Measurements from ENCODE around the gene SIN3B.
"Not testable (repeated sequence)": the region's sequence is repeated elsewhere in the genome, so short reads cannot be mapped to it uniquely, and the experiment has no call there.

SIN3B gene

DNA sequence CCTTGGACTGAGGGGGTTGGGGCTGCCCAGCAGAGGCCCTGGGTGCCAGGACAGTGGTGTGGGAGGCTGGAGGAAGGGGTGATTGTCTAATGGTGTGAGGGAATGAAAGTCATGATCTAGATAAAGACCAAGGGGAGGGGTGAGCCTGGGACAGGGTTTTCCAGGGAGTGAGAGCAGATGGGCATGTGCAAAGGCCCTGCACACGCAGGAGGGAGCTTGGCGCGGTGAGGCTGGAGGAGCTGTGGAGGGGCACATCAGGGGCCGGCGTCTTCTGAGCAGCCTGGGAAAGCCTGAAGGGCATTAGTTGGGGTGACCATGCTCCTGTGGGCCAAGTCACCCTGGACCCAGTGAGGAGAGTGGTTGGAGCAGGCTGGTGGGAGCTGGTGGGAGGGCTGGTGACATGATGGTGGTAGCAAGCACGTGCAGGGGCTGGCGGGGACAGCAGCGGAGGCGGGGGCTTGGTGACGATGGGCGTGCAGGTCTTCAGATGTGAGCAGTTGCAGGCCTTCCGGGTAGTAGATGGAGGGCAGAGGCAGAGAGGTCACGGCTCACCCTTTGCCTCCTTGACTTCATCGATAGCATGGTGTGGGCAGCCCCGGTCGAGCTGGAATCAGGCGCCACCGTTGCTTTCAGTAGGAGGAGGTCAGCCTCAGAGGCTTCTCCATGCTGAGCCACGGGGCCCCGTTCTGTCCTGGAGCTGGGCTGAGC is 39.4 kb downstream of the SIN3B start:
- DNase-seq: no peak

- DNase-seq: no peak
Measured at GRCh38 chr19:16869331-16869972, 40.3 kb downstream of the SIN3B start.

DNA sequence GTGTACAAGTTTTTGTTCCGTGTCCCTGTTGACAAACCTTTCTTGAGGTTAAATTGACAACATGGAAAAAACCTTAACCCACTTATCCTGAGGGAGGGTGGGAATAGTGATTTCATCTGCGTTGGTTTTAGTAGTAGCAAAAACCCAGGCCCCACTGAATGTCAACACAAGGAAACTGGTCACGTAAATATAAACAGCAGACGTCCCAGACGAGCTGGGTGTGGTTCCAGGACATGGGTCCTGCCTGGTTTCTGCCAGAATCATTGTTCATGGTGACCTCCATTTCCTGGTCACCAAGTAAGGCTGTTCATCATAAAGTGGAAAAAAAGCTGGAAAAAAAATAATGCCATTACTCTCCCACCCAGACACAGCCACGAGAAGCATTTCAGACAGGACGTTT is 42.7 kb downstream of the SIN3B start:
- no peak for DNase-seq

- DNase-seq: no peak
Measured at GRCh38 chr19:16872728-16873127, 43.5 kb downstream of the SIN3B start.

GRCh38 chr19:16873594-16873993 is 44.4 kb downstream of the SIN3B start:
- no peak for DNase-seq

GRCh38 chr19:16874250-16874977 is 45.2 kb downstream of the SIN3B start:
- no peak for DNase-seq

GRCh38 chr19:16874978-16875299 is 45.7 kb downstream of the SIN3B start:
- not testable (repeated sequence) for DNase-seq

- DNase-seq: no peak
Measured at GRCh38 chr19:16875584-16876555, 46.7 kb downstream of the SIN3B start.

DNA sequence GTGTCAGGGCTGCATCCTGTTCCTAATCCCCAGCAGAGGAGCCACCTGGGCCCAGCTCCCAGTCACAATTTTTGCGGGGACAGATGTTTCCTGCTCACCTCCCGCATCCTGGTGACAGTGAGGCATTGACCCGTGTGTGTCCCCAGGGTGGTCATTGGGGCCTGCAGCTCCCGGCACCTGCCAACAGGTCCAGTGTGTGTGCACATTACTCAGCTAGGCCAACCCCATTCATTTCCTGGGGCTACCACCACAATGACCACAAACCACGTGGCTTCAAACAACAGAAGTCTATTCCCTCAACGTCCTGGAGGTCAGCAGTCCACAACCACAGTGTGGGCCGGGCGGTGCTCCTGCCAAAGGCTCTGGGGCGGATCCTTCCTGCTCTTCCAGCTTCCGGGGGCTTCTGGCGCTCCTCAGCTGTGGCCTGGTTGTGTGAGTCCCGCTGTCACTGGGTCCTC is 47.7 kb downstream of the SIN3B start:
- DNase-seq: no peak

DNA sequence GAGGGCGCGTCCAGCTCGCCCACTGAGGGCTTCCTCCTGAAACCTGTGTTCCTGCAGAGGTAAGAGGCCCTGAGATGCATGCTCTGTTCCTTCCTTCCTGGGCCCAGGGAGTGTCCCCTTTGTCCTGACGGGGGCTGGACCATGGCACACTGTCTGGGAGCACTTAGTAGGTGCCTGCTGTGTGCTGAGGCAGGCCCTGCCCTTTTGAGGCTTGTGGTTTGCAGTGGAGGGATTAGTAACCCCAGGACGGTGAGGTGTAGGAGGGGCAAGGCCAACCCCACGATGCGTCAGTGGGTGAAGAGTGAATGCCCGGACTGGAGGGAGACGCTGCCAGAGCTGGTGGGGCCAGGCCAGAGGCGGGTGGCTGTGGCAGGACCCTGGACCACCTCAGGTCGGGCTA is 48.4 kb downstream of the SIN3B start:
- no peak for DNase-seq

DNA sequence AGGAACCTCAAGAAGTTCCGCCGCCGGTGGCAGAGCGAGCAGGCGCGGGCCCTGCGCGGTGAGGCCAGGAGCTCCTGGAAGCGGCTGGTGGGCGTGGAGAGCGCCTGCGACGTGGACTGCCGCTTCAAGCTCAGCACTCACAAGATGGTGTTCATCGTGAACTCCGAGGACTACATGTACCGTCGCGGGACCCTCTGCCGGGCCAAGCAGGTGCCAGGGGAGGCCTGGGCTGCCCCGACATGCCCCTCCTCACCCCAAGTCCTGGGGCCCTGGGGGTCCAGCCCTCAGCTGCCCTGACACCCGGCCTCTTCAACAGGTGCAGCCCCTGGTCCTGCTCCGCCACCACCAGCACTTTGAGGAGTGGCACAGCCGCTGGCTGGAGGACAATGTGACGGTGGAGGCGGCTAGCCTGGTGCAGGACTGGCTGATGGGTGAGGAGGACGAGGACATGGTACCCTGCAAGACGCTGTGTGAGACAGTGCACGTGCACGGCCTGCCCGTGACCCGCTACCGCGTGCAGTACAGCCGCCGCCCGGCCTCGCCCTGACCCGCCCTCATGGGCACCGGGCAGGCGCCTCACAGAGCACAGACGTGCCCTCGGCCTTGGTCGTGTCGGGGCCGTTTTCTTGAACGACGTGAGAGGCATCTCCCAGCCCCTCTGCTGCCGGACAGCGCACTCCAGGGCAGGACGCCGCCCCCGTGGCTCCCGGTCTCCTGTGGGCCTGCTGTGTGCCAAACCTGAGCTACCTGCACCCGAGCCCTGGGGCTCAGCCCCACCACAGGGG is 49.2 kb downstream of the SIN3B start:
- no peak for DNase-seq

DNA sequence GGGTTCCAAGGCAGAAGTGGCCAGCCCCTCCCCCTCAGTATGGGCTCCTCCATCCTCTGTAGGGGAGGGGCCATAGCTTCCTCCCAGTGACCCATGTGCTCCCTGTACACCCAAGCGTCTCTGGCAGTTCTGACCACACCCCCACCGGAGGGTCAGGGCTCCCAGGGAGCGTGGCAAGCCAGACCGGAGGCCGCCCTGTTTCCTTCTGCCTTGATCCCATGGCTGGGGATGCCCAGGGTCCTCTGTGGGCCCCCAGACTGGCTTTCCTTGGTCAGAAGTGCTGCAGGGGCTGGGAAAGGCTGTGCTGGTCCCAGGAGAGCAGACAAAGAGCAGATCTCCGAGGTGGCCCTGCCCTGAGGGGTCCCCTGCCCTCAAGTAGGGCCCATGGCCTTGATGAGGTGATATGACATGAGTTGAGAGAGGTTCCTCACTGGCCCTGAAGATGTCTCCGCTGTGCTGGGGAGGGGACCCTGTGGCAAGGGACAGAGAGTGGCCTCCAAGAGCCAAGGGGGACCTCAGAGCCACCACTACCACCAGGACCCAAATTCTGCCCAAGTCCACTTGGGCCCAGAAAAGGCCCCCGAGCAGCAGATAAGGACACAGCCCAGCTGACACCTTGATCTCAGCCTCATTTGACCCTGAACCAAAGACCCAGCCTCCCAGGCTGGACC is 51.8 kb downstream of the SIN3B start:
- no peak for DNase-seq

GRCh38 chr19:16882146-16882545 is 52.9 kb downstream of the SIN3B start:
- DNase-seq: no peak

DNA sequence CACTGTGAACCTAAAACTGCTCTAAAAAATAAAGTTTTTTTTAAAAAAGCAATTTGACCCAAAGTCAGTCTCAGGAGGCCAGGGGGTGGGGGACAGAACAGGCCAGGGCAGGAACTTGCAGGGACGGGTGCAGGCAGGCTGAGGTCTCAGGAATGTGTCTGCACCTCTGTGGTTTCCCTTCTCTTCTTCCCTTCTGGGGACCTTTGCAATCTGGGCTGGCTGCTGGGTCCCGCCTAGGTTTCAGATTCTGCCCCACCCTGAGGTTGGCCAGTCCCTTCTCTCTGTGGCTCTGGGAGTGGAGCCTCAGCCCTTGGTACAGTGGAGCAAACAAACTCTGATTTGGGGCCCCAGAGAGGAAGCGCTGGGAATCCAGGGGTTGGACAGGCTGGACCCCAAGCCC is 54.3 kb downstream of the SIN3B start:
- DNase-seq: no peak

DNA sequence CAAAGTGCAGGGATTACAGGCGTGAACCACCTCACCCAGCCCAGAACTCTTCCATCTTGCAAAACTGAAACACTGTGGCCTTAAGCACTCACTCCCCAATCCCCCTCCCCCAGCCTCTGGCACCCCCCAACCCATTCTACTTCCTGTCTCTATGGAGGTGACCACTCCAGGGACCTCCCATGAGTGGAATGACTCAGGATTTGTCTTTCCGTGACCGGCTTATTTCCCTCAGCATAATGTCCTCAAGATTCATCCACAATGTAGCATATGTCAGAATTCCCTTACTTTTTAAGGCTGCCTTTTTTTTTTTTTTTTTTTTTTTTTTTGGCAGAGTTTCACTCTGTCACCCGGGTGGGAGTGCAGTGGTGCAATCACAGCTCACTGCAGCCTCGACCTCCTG is 56.0 kb downstream of the SIN3B start:
- no peak for DNase-seq

DNA sequence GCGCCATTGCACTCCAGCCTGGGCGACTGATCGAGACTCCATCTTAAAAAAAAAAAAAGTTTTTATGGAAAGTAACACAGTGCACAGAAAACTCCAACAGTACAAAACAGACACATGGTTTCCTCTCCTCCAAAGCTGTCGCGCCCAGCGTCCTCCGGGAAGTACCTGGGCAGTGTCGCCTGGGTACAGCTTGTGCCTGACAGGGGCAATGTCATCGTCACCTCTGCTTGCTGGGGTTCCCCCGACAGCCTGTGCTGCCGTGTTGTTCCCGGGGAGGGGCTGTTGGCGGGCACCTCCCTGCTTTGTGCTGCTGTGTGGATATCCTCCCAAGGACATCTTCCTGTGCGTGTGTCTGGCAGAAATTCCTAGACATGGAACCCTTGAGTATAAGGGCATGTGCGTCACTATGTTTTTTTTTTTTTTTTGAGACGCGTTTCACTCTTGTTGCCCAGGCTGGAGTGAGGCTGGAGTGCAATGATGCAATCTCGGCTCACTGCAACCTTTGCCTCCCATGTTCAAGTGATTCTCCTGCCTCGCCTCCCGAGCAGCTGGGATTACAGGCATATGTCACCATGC is 57.2 kb downstream of the SIN3B start:
- no peak for DNase-seq

DNA sequence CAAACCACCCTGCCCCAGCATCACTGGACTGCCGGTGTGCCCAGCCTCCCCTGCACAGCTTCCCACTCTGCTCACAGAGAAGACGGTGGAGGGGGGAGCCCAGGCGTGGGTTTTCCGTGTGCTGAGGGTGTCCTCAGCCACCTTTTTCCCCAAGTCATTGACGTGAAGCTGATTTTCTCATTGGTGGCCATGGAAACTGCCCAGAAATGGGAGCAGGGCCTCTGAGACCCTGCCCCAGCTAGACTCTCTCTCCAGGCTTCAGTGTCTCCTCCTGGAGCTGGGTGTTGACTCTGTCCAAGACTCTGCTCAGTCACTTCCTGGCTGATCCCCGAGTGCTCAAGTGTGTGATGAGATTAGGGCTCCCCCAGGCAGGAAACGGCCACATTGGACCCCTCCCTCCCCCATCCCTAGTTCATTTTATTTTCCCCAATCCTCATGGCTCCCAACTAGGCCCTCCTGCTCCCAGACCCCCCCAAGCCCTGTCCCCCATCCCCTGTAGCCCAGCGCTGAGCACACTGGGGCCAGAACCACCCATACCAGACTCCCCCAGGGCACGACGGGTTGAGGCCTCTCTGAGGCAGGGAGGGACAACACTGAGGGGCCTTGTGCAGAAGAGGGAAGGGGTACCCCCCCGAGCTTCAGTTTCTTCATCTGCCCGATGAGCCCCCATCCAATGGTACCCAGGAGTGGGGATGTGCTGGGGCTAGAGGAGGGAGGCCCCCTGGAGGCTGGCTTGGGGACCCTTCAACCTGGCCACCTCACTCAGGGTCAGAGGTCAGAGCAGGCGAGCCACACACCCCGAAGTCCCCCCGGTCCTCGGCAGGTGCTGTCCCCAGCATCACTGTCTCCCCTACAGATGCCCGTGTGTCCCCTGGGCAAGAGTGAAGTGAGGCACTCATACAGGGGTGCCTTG is 58.4 kb downstream of the SIN3B start:
- DNase-seq: no peak

- no peak for DNase-seq
Measured at GRCh38 chr19:16888629-16889365, 59.6 kb downstream of the SIN3B start, which contains the start of gene F2RL3. Gene F2RL3 (plus strand): TSS chr19:16888999. CDS start chr19:16889190, 191 bp downstream.

- no peak for DNase-seq
Measured at GRCh38 chr19:16889366-16889882, 60.2 kb downstream of the SIN3B start.
